Immature natural killer cell (primary cell): ENCODE measurements around the gene FMN1. TPM values are rescaled to one million over a fixed set of nuclear protein-coding genes. Genes with fewer than 3 reads are reported as not detected.

Experiments used
- DNase-seq, 3 donors: peaks; one replicate each; pipeline ENCODE4 v3.0.0; 2022; ENCODE audit warnings: mixed read lengths in 1 of 3
- H3K27ac Mint-ChIP-seq, 6 donors: one replicate each; pipeline ENCODE4 v1.8.0; 2020; ENCODE audit warnings: mixed read lengths in 6 of 6, mild to moderate bottlenecking in 5 of 6, inconsistent platforms in 4 of 6, moderate library complexity in 3 of 6
- H3K27me3 Mint-ChIP-seq, 3 donors: one replicate each; pipeline ENCODE4 v1.8.0; 2020 to 2021; ENCODE audit warnings: low read depth in 3 of 3, mild to moderate bottlenecking in 3 of 3, mixed read lengths in 3 of 3, moderate library complexity in 3 of 3, inconsistent platforms in 1 of 3
- H3K36me3 Mint-ChIP-seq, 3 donors: one replicate each; pipeline ENCODE4 v1.8.0; 2020; ENCODE audit warnings: mixed read lengths in 3 of 3, inconsistent platforms in 2 of 3, mild to moderate bottlenecking in 2 of 3
- H3K4me1 Mint-ChIP-seq, 2 donors: one replicate each; pipeline ENCODE4 v1.8.0; 2020; ENCODE audit warnings: inconsistent platforms in 2 of 2, mild to moderate bottlenecking in 2 of 2, mixed read lengths in 2 of 2, moderate library complexity in 1 of 2
- H3K4me3 Mint-ChIP-seq, 5 donors: one replicate each; pipeline ENCODE4 v1.8.0; 2020; ENCODE audit warnings: mild to moderate bottlenecking in 5 of 5, mixed read lengths in 5 of 5, inconsistent platforms in 3 of 5, moderate library complexity in 3 of 5
- H3K9me3 Mint-ChIP-seq, 6 donors: one replicate each; pipeline ENCODE4 v1.8.0; 2020; ENCODE audit warnings: mild to moderate bottlenecking in 6 of 6, mixed read lengths in 6 of 6, inconsistent platforms in 4 of 6, moderate library complexity in 3 of 6
- polyA plus RNA-seq, 3 donors: library from polyadenylated mRNA; unstranded; fragments of 300-500 nt; fragmentation: Illumina TruSeq; gene quantifications; one replicate each; pipeline ENCODE4 v1.2.3, GENCODE V29; 2021

Gene FMN1
- polyA plus RNA-seq, 3 donors from 2014 or later, result not detected

- Mint-ChIP-seq H3K4me1 (peaks cover 0 to 2% of the 10 kb centered on the region in 2 donors), H3K36me3 (no peaks in the 10 kb centered on the region), H3K9me3 (no peaks in the 10 kb centered on the region), H3K27me3 (peaks cover 0 to 10% (median 9%) of the 10 kb centered on the region in 3 donors), H3K4me3 (no peak overlapping the region), H3K27ac (no peak overlapping the region)
- no peak for DNase-seq
These were observed 138.6 kb downstream of the FMN1 start for GRCh38 chr15:33055962-33056361.

- no peak for DNase-seq
- Mint-ChIP-seq H3K36me3 (no peaks in the 10 kb centered on the region), H3K27ac (no peak overlapping the region), H3K27me3 (peaks cover 0 to 8% (median 6%) of the 10 kb centered on the region in 3 donors), H3K9me3 (peaks cover 0 to 4% (median under 1%) of the 10 kb centered on the region in 6 donors), H3K4me3 (no peak overlapping the region), H3K4me1 (no peaks in the 10 kb centered on the region)
These were observed 143.0 kb downstream of the FMN1 start for GRCh38 chr15:33051528-33051927.

- Mint-ChIP-seq H3K36me3 (no peaks in the 10 kb centered on the region), H3K27ac (no peak overlapping the region)
These were observed 146.3 kb downstream of the FMN1 start for GRCh38 chr15:33048255-33048654.

GRCh38 chr15:33047077-33047476, 147.4 kb downstream of the FMN1 start:
- no peaks in the 10 kb centered on the region for H3K36me3 Mint-ChIP-seq
- no peak overlapping the region for H3K27ac Mint-ChIP-seq
- H3K27me3 Mint-ChIP-seq, result peaks cover 0 to 3% (median 2%) of the 10 kb centered on the region in 3 donors
- no peak for DNase-seq
- H3K4me1 Mint-ChIP-seq, result no peaks in the 10 kb centered on the region
- H3K4me3 Mint-ChIP-seq, result no peak overlapping the region
- H3K9me3 Mint-ChIP-seq, result peaks cover 0 to 5% (median under 1%) of the 10 kb centered on the region in 6 donors

More at GRCh38 chr15:33048255-33048654, 146.3 kb downstream of the FMN1 start:
- Mint-ChIP-seq H3K27me3 (peaks cover 0 to 5% (median 2%) of the 10 kb centered on the region in 3 donors), H3K4me1 (no peaks in the 10 kb centered on the region), H3K9me3 (peaks cover 0 to 4% (median under 1%) of the 10 kb centered on the region in 6 donors), H3K4me3 (no peak overlapping the region)
- DNase-seq, result no peak

GRCh38 chr15:33046329-33046728, 148.2 kb downstream of the FMN1 start:
- Mint-ChIP-seq H3K9me3 (peaks cover 0 to 5% (median under 1%) of the 10 kb centered on the region in 6 donors), H3K27ac (no peak overlapping the region), H3K27me3 (peaks cover 0 to 3% (median 2%) of the 10 kb centered on the region in 3 donors), H3K4me3 (no peak overlapping the region), H3K4me1 (no peaks in the 10 kb centered on the region), H3K36me3 (no peaks in the 10 kb centered on the region)
- DNase-seq, result no peak

- H3K36me3 Mint-ChIP-seq, result no peaks in the 10 kb centered on the region
- H3K27me3 Mint-ChIP-seq, result peaks cover 0 to 2% (median 0%) of the 10 kb centered on the region in 3 donors
These were observed 149.3 kb downstream of the FMN1 start for GRCh38 chr15:33045066-33045810.

GRCh38 chr15:33044598-33044997, 149.9 kb downstream of the FMN1 start:
- no peak overlapping the region for H3K4me3 Mint-ChIP-seq
- peaks cover 0 to 4% (median 4%) of the 10 kb centered on the region in 3 donors for H3K27me3 Mint-ChIP-seq
- no peak for DNase-seq
- no peaks in the 10 kb centered on the region for H3K4me1 Mint-ChIP-seq
- H3K27ac Mint-ChIP-seq, result no peak overlapping the region
- peaks cover 0 to 5% (median under 1%) of the 10 kb centered on the region in 6 donors for H3K9me3 Mint-ChIP-seq
- no peaks in the 10 kb centered on the region for H3K36me3 Mint-ChIP-seq

More at GRCh38 chr15:33045066-33045810, 149.3 kb downstream of the FMN1 start:
- DNase-seq, result no peak
- H3K9me3 Mint-ChIP-seq, result peaks cover 0 to 5% (median under 1%) of the 10 kb centered on the region in 6 donors
- H3K4me3 Mint-ChIP-seq, result no peak overlapping the region
- no peak overlapping the region for H3K27ac Mint-ChIP-seq
- H3K4me1 Mint-ChIP-seq, result no peaks in the 10 kb centered on the region

GRCh38 chr15:33043636-33044035, 150.9 kb downstream of the FMN1 start:
- Mint-ChIP-seq H3K4me3 (no peak overlapping the region), H3K9me3 (peaks cover 0 to 5% (median 0%) of the 10 kb centered on the region in 6 donors), H3K4me1 (no peaks in the 10 kb centered on the region), H3K36me3 (no peaks in the 10 kb centered on the region), H3K27me3 (peaks cover 0 to 4% (median 4%) of the 10 kb centered on the region in 3 donors), H3K27ac (no peak overlapping the region)
- no peak for DNase-seq

GRCh38 chr15:33040496-33040895, 154.0 kb downstream of the FMN1 start:
- Mint-ChIP-seq H3K4me1 (no peaks in the 10 kb centered on the region), H3K9me3 (peaks cover 0 to 1% (median 0%) of the 10 kb centered on the region in 6 donors), H3K27me3 (peaks cover 0 to 4% (median 4%) of the 10 kb centered on the region in 3 donors), H3K4me3 (no peak overlapping the region), H3K36me3 (no peaks in the 10 kb centered on the region), H3K27ac (no peak overlapping the region)
- no peak for DNase-seq

- Mint-ChIP-seq H3K4me3 (no peak overlapping the region), H3K9me3 (peaks cover 0 to under 1% (median 0%) of the 10 kb centered on the region in 6 donors), H3K4me1 (peaks cover 0 to under 1% of the 10 kb centered on the region in 2 donors), H3K27me3 (peaks cover 0 to 2% (median 0%) of the 10 kb centered on the region in 3 donors), H3K36me3 (no peaks in the 10 kb centered on the region), H3K27ac (no peak overlapping the region)
- no peak for DNase-seq
These were observed 159.9 kb downstream of the FMN1 start for GRCh38 chr15:33034588-33034987.

- DNase-seq, result no peak
- Mint-ChIP-seq H3K27me3 (no peaks in the 10 kb centered on the region), H3K4me3 (no peak overlapping the region), H3K9me3 (peaks cover 0 to 2% (median 0%) of the 10 kb centered on the region in 6 donors), H3K27ac (no peak overlapping the region), H3K4me1 (peaks cover 0 to 2% of the 10 kb centered on the region in 2 donors), H3K36me3 (no peaks in the 10 kb centered on the region)
These were observed 162.5 kb downstream of the FMN1 start for GRCh38 chr15:33032053-33032452.

GRCh38 chr15:33031324-33031821, 163.1 kb downstream of the FMN1 start:
- Mint-ChIP-seq H3K36me3 (no peaks in the 10 kb centered on the region), H3K27me3 (no peaks in the 10 kb centered on the region), H3K27ac (no peak overlapping the region), H3K4me1 (peaks cover 0 to 2% of the 10 kb centered on the region in 2 donors), H3K4me3 (no peak overlapping the region), H3K9me3 (peaks cover 0 to 2% (median 0%) of the 10 kb centered on the region in 6 donors)
- no peak for DNase-seq

GRCh38 chr15:33030315-33030714, 164.2 kb downstream of the FMN1 start:
- H3K9me3 Mint-ChIP-seq, result peaks cover 0 to 2% (median 0%) of the 10 kb centered on the region in 6 donors
- peaks cover 0 to 2% of the 10 kb centered on the region in 2 donors for H3K4me1 Mint-ChIP-seq
- H3K4me3 Mint-ChIP-seq, result no peak overlapping the region
- no peaks in the 10 kb centered on the region for H3K27me3 Mint-ChIP-seq
- no peak for DNase-seq
- no peaks in the 10 kb centered on the region for H3K36me3 Mint-ChIP-seq
- no peak overlapping the region for H3K27ac Mint-ChIP-seq

- Mint-ChIP-seq H3K27ac (no peak overlapping the region), H3K4me1 (peaks cover 0 to 2% of the 10 kb centered on the region in 2 donors), H3K4me3 (no peak overlapping the region), H3K36me3 (no peaks in the 10 kb centered on the region), H3K9me3 (peaks cover 0 to 2% (median 0%) of the 10 kb centered on the region in 6 donors), H3K27me3 (no peaks in the 10 kb centered on the region)
- DNase-seq, result no peak
These were observed 165.3 kb downstream of the FMN1 start for GRCh38 chr15:33029109-33029652.
